OCI-LY3 (cell line): ENCODE results near the gene JAKMIP2.

Source experiments
- CTCF ChIP-seq: fragments of 200-600, 300-600 bp; sonication (generic); IDR thresholded peaks from 2 replicates; pipeline ENCODE4 v1.5.1; 2014; ENCODE audit warnings: antibody characterized with exemption, low read length, low read depth
- EZH2phosphoT487 ChIP-seq: fragments of 200-600 bp; shearing (Covaris generic); IDR thresholded peaks from 2 replicates; pipeline ENCODE4 v1.6.1; 2018; ENCODE audit warnings: antibody characterized with exemption, mixed run types, low read depth

- TF ChIP-seq CTCF: no peak
- no peak for TF ChIP-seq EZH2phosphoT487
These were observed 151.0 kb downstream of the JAKMIP2 start for GRCh38 chr5:147631428-147632003.
